Neural cell (in vitro differentiated cells): ENCODE results near the gene VEZF1. TPM values are rescaled to one million over a fixed set of nuclear protein-coding genes. Genes with fewer than 3 reads are reported as not detected.

Experiments
- H2AFZ ChIP-seq: fragments of 200-600, 300-800 bp; sonication (generic), shearing (Covaris generic); 2 replicates; pipeline ENCODE4 v1.6.0; 2014; ENCODE audit warnings: low read depth, mild to moderate bottlenecking, antibody characterized with exemption, low read length, moderate library complexity
- H3F3A ChIP-seq: fragments of 200-600 bp; shearing (Covaris generic); 2 replicates; pipeline ENCODE4 v1.6.1; 2016; ENCODE audit warnings: mild to moderate bottlenecking, moderate library complexity, mixed read lengths, antibody characterized with exemption, low read length; ENCODE audit not compliant: insufficient read depth, poor library complexity, severe bottlenecking
- H3K27ac ChIP-seq: fragments of 200-600, 300-800 bp; sonication (generic), shearing (Covaris generic); 2 replicates; pipeline ENCODE4 v1.5.1; 2014; ENCODE audit warnings: mild to moderate bottlenecking, low read length, moderate library complexity
- H3K27me3 ChIP-seq: fragments of 300-800, 200-600 bp; sonication (generic), shearing (Covaris generic); 2 replicates; pipeline ENCODE4 v1.6.0; 2014; ENCODE audit warnings: mild to moderate bottlenecking, low read depth, low read length, moderate library complexity; ENCODE audit not compliant: insufficient read depth
- H3K36me3 ChIP-seq: fragments of 300-800, 200-600 bp; sonication (generic), shearing (Covaris generic); 2 replicates; pipeline ENCODE4 v1.5.1; 2014; ENCODE audit warnings: mild to moderate bottlenecking, antibody characterized with exemption, low read length, moderate library complexity; ENCODE audit not compliant: insufficient read depth
- H3K4me2 ChIP-seq: fragments of 300-800, 200-600 bp; sonication (generic), shearing (Covaris generic); 2 replicates; pipeline ENCODE4 v1.6.0; 2014; ENCODE audit warnings: mild to moderate bottlenecking, low read length
- H3K4me3 ChIP-seq: fragments of 300-800, 200-600 bp; sonication (generic), shearing (Covaris generic); 2 replicates; pipeline ENCODE4 v1.5.1; 2014; ENCODE audit warnings: mild to moderate bottlenecking, low read length, moderate library complexity
- H3K79me2 ChIP-seq: fragments of 200-600 bp; shearing (Covaris generic); replicated peaks from 2 replicates; pipeline ENCODE4 v1.6.0; 2014; ENCODE audit warnings: mild to moderate bottlenecking, low read length, moderate library complexity; ENCODE audit not compliant: insufficient read depth
- H3K9ac ChIP-seq: fragments of 300-800, 200-600 bp; sonication (generic), shearing (Covaris generic); 2 replicates; pipeline ENCODE4 v1.6.1; 2016; ENCODE audit warnings: mild to moderate bottlenecking, low read length, mixed read lengths
- H3K9me2 ChIP-seq: fragments of 200-600 bp; shearing (Covaris generic); 2 replicates; pipeline ENCODE4 v1.6.1; 2016; ENCODE audit warnings: mild to moderate bottlenecking, low read length, mixed read lengths; ENCODE audit not compliant: insufficient read depth
- H3K9me3 ChIP-seq: fragments of 200-600, 300-800 bp; sonication (generic), shearing (Covaris generic); 2 replicates; pipeline ENCODE4 v1.6.1; 2016; ENCODE audit warnings: mild to moderate bottlenecking, mixed run types, low read length, moderate library complexity, mixed read lengths
- H4K20me1 ChIP-seq: fragments of 200-600 bp; shearing (Covaris generic); 2 replicates; pipeline ENCODE4 v1.6.1; 2016; ENCODE audit warnings: mild to moderate bottlenecking, mixed run types; ENCODE audit not compliant: insufficient read depth
- CTCF ChIP-seq: fragments of 450-650 bp; IDR thresholded peaks from 2 replicates; pipeline ENCODE4 v1.5.1; 2014; ENCODE audit warnings: antibody characterized with exemption, mild to moderate bottlenecking, moderate library complexity; ENCODE audit not compliant: poor library complexity, severe bottlenecking
- EP300 ChIP-seq: fragments of 450-650 bp; conservative IDR thresholded peaks from 2 replicates; pipeline ENCODE4 v1.6.1; 2014; ENCODE audit warnings: antibody characterized with exemption, mild to moderate bottlenecking, moderate library complexity; ENCODE audit not compliant: poor library complexity, severe bottlenecking
- EZH2 ChIP-seq: fragments of 200-600, 300-800 bp; shearing (Covaris generic), sonication (generic); IDR thresholded peaks from 2 replicates; pipeline ENCODE4 v1.6.1; 2014; ENCODE audit warnings: antibody characterized with exemption, low read length, borderline replicate concordance, mild to moderate bottlenecking; ENCODE audit not compliant: insufficient read depth, poor library complexity, severe bottlenecking
- MXI1 ChIP-seq: fragments of 450-650 bp; conservative IDR thresholded peaks from 2 replicates; pipeline ENCODE4 v1.6.1; 2014; ENCODE audit warnings: antibody characterized with exemption, mild to moderate bottlenecking; ENCODE audit not compliant: poor library complexity, severe bottlenecking
- POLR2AphosphoS5 ChIP-seq: IDR thresholded peaks from 2 replicates; pipeline ENCODE4 v1.6.1; 2012
- RAD21 ChIP-seq: fragments of 450-650 bp; conservative IDR thresholded peaks from 2 replicates; pipeline ENCODE4 v1.6.1; 2014; ENCODE audit warnings: antibody characterized with exemption, mild to moderate bottlenecking, moderate library complexity
- REST ChIP-seq: IDR thresholded peaks from 2 replicates; pipeline ENCODE4 v1.6.1; 2012; ENCODE audit warnings: borderline replicate concordance
- SMC3 ChIP-seq: fragments of 450-650 bp; conservative IDR thresholded peaks from 2 replicates; pipeline ENCODE4 v1.6.1; 2014; ENCODE audit warnings: antibody characterized with exemption, mild to moderate bottlenecking, moderate library complexity; ENCODE audit not compliant: poor library complexity
- TAF1 ChIP-seq: IDR thresholded peaks from 2 replicates; pipeline ENCODE4 v1.6.1; 2012; ENCODE audit warnings: low read depth
- polyA plus RNA-seq: library from polyadenylated mRNA; depleted of rRNA; stranded (reverse); fragments of >200 nt; gene quantifications from 2 replicates; pipeline ENCODE4 v1.2.3, GENCODE V29; 2014

Gene VEZF1
- polyA plus RNA-seq, 1 donor from 2014 or later: 64.6 TPM

- Histone ChIP-seq H3K4me2 (no peak overlapping the region), H3K9me2 (no peaks in the 10 kb centered on the region), H3K27me3 (no peaks in the 10 kb centered on the region), H3F3A (no peaks in the 10 kb centered on the region), H4K20me1 (no peaks in the 10 kb centered on the region), H2AFZ (no peak overlapping the region), H3K79me2 (peaks cover 15% of the 10 kb centered on the region), H3K4me3 (no peak overlapping the region), H3K27ac (no peak overlapping the region), H3K36me3 (no peaks in the 10 kb centered on the region), H3K9ac (no peak overlapping the region), H3K9me3 (no peaks in the 10 kb centered on the region)
- TF ChIP-seq TAF1: no peak
- TF ChIP-seq EP300: no peak
- no peak for TF ChIP-seq RAD21
- no peak for TF ChIP-seq EZH2
These were observed 44.4 kb downstream of the VEZF1 start for GRCh38 chr17:57943645-57944044.

- no peak overlapping the region for H3K4me2 ChIP-seq
- no peak overlapping the region for H3K27ac ChIP-seq
- H3K9me2 ChIP-seq: no peaks in the 10 kb centered on the region
- peaks cover 18% of the 10 kb centered on the region for H3K79me2 ChIP-seq
- no peaks in the 10 kb centered on the region for H3K9me3 ChIP-seq
- no peaks in the 10 kb centered on the region for H3F3A ChIP-seq
- no peak overlapping the region for H3K4me3 ChIP-seq
- H3K36me3 ChIP-seq: no peaks in the 10 kb centered on the region
- no peak for TF ChIP-seq MXI1
- no peak for TF ChIP-seq REST
- TF ChIP-seq CTCF: no peak
- no peak for TF ChIP-seq POLR2AphosphoS5
- no peak for TF ChIP-seq RAD21
- TF ChIP-seq SMC3: no peak
- no peak for TF ChIP-seq EP300
- no peak for TF ChIP-seq EZH2
- no peak for TF ChIP-seq TAF1
- H2AFZ ChIP-seq: no peak overlapping the region
- no peaks in the 10 kb centered on the region for H4K20me1 ChIP-seq
- no peaks in the 10 kb centered on the region for H3K27me3 ChIP-seq
- no peak overlapping the region for H3K9ac ChIP-seq
These were observed 44.9 kb downstream of the VEZF1 start for GRCh38 chr17:57943140-57943539.
